GM18499 (cell line): ENCODE data around the gene SNX3.
"Not testable (repeated sequence)": the region's sequence is repeated elsewhere in the genome, so short reads cannot be mapped to it uniquely, and the experiment has no call there.

Experiments
- ATAC-seq: cut with Tn5 transposase; IDR thresholded peaks from one replicate; pipeline ENCODE4 v1.9.1; 2021; ENCODE audit warnings: moderate number of reproducible peaks; ENCODE audit not compliant: insufficient read depth, unreplicated experiment

The SNX3 gene

DNA sequence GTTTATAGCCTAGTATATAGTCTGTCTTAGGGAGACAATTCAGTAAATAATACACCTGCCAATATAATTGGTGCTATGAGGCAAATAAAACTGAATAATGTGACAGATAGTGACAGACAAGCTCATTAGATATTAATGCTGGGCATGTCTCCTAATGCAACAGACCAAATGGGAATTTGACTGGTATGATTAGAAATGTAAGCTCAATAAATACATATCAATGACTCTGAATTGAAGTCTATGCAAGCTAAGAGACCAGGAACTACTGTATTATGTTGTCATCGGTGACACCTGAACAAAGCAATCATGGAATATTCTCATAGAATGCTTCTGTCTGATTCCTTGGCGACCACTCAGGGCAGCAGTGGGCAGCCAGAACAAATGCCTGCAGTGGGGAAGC, 2.5 kb upstream of the SNX3 start:
- no peak for ATAC-seq

DNA sequence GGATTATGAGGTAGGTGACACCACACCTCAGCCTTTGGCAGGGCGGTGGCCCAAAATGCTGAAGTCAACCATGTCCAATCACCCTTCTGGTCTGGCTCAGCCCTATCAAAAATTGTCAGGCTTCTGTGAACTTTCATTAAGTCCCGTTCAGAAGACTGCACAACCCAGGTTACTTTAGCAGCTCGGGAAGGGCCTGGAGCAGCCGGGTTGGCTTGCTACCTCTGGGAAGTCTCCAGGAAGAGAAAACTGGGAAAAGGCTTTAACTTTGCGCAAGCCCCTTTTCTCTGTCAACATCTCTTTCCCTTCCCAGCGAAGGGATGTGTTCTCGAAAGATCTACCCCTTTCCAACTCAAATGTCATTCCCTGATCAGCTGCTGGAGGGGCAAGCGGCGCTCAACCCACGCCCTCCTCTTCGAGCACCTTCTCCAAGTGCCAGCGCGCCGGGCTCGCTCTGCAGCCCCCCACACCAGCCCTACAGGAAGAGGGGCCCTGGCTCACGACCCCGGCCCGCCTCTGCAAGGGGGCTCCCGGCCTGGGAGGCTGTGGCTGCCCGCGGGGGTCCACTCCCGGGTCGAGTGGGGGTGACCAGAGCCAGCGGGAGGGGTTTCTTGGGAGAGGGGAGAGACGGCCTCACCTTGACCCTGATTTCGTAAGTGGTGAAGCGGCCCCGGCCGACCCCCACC, 573 bp downstream of the SNX3 start:
- no peak for ATAC-seq

DNA sequence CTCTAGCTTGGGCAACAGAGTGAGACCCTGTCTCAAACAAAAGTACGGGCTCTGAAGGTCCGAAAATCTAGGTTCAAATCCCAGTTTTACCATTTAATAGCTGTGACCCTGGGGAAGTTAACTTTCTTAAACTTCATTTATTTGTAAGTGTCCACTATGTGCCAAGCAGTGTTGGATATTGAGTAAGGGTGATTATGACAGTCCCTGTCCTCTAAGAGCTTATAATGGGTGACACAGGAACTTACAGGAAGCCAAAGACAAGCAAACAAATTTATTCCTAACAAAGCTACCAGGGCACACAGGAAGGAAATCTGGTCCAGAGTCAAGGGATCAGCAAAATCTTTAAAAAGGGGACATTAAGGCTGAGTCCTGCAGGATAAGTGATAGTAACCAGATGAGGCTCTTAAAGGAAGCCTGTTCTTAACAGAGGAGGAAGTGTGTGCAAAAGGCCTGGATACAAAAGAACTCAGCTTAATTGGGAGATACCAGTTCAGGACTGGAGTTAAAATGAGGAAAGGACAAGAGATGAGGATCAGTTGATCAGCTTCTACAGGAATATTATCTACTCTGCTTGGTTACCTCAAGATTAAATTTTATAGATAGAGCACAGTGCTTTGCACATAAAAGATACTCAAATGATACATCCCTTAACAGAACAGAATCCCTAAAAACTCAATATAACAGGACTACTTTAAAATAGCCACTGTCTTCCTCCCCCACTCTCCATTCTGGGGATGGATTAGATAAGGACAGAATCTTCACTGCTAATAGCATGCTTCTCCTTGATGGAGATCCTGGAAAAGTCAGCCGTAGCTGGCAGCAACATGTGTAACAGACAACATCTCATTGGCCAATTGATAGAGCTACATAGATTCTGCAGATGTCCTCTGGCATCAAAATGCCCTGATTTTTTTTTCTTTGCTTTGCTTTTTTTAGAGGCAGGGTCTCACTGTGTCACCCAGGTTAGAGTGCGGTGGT, 6.1 kb downstream of the SNX3 start:
- no peak for ATAC-seq

DNA sequence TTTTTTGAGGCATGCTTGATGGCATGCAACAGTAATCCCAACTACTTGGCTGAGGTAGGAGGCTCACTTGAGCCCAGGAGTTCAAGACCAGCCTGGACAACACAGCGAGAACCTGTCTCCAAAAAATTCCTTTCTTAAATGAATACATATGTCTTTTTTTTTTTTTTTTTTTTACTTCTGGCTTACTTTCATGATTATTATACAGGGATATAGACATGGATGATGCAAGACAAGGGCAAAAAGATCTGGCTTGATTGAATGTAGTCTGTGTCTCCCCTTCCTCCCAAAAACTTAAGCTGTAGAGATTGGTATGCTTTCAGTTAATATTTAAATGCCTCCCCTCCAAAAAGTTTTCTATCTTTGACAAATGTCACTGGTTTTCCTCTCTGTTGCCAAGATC, 7.6 kb downstream of the SNX3 start:
- ATAC-seq: no peak

DNA sequence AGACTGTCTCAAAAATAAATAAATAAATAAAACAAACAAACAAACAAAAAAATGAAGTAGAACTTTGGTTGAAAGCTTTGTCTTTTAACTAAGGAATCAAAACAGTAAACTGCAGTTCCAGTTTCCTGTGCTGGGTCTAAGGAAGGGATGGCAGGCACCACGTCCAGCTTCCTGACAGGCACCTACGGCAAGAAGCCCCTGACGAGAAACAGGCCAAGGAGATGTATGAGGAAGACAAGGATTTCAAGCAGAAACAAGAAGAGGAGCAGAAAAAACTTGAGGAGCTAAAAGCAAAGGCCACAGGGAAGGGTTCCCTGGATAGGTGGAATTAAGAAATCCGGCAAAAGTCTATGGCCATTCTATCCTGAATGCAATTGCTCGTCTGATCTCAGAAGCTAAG, 8.8 kb downstream of the SNX3 start:
- no peak for ATAC-seq

DNA sequence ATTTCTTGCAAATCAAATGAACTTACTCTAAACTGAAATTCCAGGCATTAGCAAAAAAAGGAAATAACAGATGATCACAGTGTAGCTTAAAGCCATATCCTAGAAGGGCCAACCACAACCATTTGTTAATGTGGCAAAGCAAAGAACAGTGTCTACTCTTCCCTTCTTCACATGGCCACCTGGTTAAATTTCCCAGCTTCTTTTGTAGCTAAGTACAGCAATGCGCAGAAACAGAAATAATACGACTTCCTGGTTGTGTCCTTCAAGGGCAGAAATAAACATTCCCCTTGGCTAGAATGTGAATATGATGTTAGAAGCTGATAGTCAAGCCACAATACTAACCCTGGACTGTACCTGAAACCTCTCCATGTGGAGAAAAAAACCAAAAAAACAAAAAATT, 9.6 kb downstream of the SNX3 start:
- no peak for ATAC-seq

DNA sequence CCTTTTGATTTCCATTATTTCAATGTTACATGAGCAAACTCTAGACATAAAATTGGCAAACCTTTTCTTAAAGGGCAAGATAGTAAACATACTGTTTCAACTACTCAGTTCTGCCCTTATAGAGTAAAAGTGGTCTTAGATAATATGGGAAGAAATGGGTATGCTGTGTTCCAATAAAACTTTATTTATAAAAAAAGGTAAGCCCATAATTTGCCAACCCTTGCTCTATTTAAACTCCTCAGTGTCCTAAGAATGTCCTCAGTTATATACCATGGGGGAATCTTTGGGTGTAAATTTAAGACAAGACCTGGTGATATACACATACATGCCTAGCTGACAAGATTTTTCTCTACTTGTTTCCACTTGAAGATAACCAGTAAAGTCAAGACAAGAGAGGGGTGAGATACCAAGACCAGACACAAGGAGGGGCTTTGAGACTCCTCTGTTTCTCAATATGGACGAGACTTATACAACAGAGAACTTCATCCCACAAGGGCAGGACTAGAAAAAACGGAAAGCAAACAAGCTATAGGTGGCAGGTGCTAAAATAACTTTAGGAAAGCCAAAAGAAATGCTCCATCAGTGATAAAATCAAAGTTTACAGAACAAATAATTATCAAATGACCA, 10.5 kb downstream of the SNX3 start:
- no peak for ATAC-seq

DNA sequence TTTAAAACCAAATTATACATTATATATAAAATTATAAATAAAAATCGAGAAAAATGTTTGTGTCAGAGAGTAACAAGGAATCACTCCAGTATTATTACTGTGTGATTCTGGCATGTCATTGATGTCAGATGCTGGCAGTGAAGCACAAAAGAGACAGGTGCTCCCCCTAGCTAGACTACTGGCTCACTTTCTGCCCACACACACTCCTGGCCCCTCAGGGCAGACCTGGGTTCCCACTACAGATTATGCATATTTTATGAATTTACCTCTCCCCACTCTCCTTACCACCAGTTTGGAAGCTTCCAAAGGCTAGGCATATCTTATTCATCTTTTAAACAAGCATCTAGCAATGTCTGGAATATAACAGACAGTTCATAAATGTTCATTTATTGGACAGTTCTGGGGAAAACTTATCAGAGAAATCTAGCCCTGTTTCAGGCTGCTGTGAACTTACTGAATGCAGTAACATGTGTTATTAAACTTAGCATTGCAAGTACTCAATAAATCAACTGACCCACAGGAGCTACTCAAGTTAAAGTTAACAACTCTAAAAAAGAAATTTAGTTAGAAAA, 12.8 kb downstream of the SNX3 start:
- no peak for ATAC-seq

DNA sequence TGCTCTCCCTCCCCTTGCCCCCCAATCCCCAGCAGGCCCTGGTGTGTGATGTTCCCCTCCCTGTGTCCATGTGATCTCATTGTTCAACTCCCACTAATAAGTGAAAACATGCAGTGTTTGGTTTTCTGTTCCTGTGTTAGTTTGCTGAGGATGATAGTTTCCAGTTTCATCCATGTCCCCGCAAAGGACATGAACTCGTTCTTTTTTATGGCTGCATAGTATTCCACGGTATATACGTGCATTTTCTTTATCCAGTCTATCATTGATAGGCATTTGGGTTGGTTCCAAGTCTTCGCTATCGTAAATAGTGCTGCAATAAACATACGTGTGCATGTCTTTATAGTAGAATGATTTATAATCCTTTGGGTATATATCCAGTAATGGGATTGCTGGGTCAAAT, 15.7 kb downstream of the SNX3 start:
- ATAC-seq: not testable (repeated sequence)

DNA sequence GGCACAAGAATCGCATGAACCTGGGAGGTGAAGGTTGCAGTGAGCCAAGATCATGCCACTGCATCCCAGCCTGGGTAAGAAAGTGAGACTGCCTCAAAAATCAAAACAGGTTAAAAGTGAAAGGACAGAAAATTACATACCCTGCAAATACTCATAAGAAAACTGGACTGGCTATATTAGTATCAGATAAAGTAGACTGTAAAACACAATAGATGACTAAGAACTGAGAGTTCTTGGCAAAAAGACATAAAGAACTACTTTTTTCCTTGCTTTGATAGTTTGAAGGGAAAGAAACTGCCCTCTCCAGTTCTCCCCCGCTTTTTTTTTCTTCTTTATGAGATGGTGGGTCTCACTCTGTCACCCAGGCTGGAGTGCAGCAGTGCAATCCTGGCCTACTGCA, 17.0 kb downstream of the SNX3 start:
- no peak for ATAC-seq

DNA sequence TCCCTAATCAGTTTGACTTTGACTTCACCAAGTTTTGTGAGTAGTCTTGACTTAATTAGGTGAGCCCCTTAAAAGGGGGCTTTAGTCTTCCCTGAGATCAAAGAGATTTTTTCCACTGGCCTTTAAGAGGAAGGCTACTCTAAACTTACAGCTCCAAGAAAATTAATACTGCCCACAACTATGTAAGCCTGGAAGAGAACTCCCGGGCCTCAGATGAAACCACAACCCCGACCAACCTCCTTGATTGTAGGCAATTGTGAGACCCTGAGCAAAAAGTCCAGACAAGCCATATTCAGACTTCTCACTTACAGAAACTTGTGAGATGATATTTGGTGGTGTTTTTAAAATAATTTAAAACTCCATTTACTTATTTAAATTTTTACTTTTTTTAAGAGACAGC, 18.1 kb downstream of the SNX3 start:
- no peak for ATAC-seq

DNA sequence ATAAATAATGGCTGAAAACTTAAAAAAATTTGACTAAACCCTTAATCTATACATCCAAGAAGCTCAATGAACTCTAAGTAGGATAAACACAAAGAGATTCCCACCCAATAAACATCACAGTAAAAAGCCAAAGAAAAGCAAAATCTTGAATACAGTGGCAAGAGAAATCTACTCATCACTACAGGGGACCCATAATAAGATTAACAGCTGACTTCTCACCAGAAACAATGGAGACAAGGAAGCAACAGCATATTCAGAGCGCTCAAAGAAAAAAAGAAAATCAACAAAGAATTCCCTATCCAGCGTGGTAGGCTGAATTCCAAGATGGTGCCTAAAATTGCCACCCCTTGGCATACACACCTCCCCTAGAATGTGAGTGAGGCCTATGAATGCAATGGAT, 18.6 kb downstream of the SNX3 start:
- no peak for ATAC-seq

DNA sequence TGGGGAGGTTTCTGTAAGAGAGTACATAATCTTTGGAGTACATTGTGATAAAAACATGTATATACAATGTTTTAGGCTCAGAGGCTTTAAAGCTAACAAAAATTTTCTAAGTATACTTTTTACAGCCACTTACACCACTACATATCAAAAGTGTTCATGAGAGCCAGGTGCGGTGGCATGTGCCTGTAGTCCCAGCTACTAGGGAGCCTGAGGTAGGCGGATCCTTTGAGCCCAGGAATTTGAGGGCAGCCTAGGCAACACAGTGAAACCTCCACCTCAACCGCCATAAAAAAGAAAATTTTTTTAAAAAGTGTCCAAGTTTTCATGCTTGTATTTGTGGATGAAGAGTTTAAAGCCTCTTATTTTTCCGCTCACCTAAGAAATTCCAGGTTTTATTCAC, 22.5 kb downstream of the SNX3 start:
- ATAC-seq: no peak

DNA sequence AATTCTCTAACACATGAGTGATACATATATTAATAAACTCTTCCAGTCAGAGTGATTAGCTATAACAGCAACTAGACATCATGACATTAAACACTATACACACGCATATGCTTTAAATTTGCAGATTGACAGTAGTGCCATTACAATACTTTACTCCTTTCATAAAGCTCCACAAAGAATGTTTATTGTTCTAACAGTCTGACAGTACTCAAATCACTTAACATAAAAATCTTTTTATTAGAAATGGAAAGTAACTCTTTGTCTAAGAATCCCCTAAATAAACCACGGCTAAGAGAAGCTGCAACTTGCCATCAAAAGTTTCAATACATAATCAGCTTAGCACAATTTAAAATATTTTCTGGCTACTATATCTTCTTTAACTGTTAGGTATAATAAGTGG, 24.0 kb downstream of the SNX3 start:
- no peak for ATAC-seq

DNA sequence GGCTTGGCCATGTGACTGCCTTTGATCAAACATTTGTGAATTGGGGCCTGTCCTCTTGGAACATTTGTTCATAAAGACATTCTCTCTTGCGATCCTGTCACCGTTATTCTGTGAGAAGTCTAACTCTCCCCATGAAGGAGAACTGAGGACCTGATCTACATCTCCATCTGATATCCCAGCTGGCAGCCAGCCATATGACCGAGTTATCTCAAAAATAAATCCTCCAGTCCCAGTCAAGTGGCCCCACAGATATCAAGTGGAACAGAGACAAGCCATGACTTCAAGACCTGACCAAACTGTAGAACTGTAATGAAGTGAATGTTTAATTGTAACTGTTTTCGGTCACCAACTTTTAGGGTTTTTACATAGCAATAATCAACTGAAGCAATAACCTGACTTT, 25.7 kb downstream of the SNX3 start:
- ATAC-seq: no peak

DNA sequence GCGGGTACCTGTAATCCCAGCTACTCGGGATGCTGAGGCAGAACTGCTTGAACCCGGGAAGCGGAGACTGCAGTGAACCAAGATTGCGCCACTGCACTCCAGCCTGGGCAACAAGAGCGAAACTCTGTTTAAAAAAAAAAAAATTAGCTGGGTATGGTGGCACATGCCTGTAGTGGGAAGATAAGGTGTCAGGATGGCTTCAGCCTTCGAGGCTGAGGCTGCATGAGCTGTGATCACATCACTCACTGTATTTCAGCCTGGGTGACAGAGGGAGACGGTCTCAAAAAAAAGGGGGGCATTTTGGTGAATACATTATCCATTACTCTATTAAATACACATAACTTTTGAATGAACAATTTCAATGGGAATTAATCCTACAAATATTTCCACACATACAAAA, 32.4 kb downstream of the SNX3 start:
- ATAC-seq: no peak

DNA sequence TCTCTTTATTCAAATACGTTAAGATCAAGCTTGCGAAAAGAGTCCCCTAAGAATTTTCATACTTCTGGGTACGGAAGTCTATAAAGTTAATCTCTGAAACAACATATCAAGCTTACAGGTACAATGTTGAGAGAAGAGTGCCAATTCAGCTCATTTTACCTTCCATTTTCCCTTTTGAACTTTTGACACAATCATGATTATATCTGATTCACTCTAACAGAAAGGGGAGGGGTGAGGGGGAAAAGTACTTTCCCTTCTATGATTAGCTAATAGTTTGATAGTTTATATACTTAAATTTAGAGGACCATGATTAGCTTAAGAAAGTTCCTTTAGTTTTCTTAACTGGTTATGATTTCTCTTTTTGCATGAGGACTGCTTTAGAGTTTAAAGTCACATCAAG, 33.5 kb downstream of the SNX3 start:
- ATAC-seq: no peak

DNA sequence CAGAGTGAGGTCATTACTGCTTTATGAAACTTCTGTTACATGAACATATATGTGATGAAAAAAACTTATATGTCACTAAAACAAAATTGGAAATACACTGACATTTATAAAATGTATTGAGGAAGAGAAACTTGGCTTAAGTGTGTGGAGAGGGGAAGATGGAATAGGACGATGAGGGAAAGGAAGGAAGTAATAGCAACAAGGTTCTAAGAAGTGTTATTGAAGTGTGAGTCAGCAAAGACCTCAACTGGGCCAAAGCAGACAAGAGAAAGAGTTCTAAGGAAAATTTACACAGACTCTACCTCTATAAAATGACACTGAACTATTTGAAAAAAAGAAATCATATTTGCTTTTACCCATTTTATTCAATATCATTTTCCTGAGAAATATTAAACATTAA, 38.3 kb downstream of the SNX3 start:
- no peak for ATAC-seq

DNA sequence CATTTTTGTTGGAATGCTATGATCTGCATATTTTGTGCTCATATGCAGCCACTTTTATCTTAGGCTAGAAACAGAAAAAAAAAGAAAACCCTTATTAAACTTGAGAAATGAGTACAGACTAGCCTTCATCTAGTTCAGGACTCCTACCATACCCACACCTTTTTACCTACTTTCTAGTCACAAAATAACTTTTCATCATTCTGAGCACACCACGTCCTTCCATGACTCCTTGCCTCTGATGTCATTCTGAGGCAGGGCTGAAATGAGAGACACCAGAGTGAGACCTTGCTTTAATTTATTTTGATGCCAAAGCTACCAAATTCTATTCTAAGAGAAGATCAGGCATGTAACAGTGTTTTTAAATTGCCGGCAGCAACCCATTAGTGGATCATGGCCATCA, 38.8 kb downstream of the SNX3 start:
- no peak for ATAC-seq

DNA sequence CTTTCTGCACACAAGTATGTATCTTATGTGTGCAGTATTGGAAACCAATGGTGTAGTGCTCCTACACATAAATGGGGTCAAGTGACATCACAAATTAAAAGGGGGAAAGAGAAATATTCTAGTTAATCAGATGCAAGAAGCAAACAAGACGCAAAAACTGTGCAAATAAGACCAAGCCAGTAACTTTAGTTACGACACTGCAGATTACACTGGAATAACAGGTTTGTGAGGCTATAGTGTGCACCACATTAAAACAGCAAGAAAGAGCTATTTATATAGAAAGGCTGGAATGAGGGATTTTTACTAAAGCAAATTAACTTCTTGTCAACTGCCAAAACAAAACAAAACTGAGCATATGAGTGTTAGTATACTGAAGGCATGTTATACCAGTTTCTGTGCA, 49.2 kb downstream of the SNX3 start:
- no peak for ATAC-seq

DNA sequence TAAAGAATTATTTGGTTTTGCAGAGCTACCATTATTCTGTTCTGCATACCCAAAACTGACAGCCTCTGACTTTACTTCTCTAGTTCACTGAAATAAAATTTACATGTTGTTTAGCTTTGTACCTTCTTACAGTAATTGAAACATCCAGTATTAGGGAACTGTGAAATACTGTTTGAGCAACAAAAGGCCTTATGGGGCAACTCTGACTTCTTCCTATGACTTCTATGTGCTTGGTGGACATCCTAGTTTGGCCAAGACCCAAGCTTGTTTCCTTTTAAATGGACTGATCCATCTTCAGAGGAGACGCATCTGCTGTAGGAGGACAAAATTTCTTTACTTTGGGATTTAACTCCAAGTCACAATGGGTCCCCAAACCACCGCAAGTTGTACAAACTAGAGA, 50.3 kb downstream of the SNX3 start:
- no peak for ATAC-seq
